GM18868 (cell line): Measurements from ENCODE around the gene KIDINS220.

ENCODE experiments used
- ATAC-seq: cut with Tn5 transposase; IDR thresholded peaks from one replicate; pipeline ENCODE4 v1.9.1; 2021; ENCODE audit warnings: mild to moderate bottlenecking, moderate library complexity; ENCODE audit not compliant: unreplicated experiment

KIDINS220 gene

DNA sequence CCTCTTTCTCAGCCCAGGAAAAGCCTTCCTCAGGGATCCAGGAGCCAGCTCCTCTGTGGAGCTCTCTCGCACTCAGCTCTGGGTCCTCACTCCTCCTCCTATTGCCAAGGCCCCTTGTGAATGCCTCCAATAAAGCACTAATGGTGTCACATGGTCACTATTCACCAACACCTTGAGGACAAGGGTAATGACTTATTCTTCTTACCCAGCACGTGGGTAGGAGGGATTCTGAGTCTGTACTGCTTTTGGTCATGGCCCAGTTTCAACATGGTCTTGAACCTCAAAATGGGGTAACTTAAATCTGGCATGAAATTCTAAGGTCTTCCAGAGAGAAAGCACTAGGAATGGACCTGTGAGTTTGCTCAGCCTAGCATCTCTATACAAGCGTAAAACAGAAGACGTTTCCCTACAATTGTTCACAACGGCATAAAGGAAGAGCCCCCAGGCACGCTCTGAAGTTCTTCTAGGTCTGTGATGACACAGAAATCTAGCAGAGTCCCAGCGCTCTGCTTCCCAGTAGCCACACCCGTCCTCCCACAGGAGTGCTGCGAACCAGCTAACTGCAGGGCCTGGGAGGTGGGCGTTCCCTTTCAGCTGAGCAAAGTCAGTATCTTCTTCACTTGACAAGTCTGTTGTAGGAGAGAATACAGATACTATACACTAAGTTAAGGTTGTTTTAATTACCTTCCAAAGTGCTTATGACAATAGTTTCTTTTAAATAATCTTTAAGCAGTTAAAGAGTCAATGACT, 14.6 kb upstream of the KIDINS220 start:
- ATAC-seq = no peak

DNA sequence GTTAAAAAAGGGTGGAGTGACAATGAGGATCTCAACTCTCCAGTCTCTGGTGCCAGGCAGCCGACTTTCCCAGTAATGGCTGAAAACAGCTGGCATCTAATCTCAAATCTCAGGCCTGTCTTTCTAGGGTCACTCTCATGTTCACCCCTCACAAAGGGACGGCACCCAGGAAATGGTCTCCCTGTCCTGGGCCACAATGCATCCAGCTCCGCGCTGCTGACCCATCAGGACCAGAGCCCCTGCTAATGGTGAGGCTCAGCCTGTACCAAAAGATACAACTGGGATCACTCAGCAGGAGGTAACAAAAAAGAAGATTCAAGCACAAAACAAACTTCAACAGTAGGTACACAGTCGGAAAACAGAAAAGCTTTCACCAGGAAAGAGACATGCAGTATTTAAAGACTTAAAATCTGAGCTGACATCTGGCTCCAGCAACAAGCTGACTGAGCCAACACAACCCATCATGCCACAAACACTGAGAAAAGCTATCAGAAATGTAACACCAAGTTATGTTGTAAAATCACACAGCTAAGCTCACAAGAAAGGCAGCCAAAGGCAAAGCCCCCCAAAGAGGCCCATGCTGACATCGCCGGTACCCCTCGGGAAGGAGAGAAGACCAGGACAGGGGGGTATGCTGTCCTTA, 13.6 kb upstream of the KIDINS220 start:
- ATAC-seq = no peak

DNA sequence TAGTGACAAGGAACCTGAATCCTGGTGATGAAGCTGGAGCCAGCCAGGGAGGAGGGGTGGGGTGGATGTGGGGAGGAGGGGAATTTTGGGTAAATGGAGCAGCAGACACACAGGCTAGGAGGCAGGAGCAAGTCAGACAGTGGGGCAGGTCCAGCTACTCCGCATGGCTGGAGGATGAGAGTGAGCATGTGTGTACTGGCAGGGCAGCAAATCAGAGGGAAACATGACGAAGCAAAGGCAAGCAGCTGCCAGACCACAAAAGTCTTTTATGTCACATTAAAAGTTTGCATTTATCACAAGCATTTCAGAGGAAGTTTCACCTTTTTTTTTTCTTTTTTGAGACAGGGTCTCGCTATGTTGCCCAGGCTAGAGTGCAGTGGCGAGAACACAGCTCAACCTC, 11.9 kb upstream of the KIDINS220 start:
- ATAC-seq = no peak

DNA sequence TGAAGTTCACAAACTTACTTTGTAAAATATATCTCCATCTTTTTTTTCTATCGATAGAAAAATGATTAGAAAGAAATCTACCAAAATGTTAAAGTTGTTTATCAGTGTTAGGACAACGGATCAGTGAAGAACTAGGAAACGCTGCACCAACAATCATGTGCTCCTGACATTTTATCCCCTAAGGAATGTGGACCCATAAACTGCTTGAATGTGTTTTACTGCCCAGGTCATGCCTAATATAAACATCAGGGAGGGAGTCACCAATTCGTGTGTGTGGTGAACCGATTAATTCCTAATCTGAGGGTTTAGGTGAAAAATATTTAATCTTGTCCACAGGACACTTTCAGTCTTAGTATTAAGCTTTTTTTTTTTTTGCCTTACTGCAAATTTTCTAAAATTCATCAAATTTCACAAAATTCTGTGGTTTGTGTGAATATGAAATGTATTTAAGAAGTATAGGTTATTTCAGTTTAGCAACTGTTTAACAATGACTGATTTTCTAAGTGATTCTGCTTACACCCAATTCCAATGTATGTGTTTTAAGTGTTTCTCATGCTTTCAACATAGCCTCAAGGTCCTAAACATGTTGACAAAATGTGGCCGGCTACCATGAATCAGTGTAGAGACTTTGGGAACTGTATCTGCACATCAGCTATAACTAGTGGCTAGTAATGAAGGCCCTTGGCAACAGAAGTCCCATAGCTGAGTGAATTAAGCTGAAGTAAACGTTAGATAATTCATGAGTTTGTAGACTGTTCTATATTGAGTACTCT, 11.1 kb upstream of the KIDINS220 start:
- no peak for ATAC-seq

GRCh38 chr2:8847400-8847799, 10.0 kb upstream of the KIDINS220 start:
- ATAC-seq = no peak

- ATAC-seq = no peak
Observed at GRCh38 chr2:8841932-8842331, 4.5 kb upstream of the KIDINS220 start.

GRCh38 chr2:8840475-8841091, 3.2 kb upstream of the KIDINS220 start:
- no peak for ATAC-seq

- ATAC-seq = no peak
Observed at GRCh38 chr2:8839189-8839965, 2.0 kb upstream of the KIDINS220 start.

GRCh38 chr2:8837795-8838140, 355 bp upstream of the KIDINS220 start:
- no peak for ATAC-seq

- ATAC-seq = no peak
Observed at GRCh38 chr2:8835279-8835678, 2.1 kb downstream of the KIDINS220 start.

DNA sequence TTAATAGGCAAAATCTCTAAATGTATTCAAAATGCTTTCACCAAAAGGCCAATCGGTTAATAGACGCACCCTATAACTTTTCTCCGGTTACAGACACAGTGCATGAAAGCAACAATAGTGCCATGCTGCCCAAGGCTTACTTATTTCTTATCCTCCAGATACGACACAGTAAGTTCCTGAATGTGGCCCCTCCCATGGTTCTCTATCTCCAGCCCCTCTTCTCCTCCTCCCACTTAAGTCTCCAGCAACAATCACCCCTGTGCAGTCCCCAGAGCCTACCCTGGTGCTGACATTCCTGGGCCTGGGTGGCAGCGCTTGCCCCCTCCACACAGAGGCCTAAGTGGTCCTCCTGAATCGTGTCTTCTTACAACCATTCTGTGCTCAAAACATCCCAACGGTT, 3.6 kb downstream of the KIDINS220 start:
- no peak for ATAC-seq

DNA sequence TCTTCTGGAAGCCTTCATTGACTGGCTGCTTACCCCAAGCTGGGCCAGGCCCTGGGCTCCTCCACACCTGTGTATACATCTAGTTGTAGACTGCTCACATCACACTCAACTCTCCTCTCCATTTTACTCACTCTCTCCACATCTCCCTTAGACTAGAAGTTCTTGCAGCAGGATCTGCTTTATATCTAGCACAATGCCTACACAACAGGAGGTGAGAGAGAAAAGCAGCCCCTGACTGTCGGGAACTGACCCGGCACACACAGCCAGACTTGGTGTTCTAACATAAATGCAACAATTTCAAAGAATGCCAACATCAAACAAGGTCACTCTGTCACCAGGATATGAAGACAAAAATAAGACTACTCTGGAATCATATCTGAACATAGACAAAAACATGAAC, 5.9 kb downstream of the KIDINS220 start:
- no peak for ATAC-seq

GRCh38 chr2:8827729-8828128, 9.7 kb downstream of the KIDINS220 start:
- ATAC-seq = no peak

GRCh38 chr2:8822218-8822617, 15.2 kb downstream of the KIDINS220 start:
- ATAC-seq = no peak

DNA sequence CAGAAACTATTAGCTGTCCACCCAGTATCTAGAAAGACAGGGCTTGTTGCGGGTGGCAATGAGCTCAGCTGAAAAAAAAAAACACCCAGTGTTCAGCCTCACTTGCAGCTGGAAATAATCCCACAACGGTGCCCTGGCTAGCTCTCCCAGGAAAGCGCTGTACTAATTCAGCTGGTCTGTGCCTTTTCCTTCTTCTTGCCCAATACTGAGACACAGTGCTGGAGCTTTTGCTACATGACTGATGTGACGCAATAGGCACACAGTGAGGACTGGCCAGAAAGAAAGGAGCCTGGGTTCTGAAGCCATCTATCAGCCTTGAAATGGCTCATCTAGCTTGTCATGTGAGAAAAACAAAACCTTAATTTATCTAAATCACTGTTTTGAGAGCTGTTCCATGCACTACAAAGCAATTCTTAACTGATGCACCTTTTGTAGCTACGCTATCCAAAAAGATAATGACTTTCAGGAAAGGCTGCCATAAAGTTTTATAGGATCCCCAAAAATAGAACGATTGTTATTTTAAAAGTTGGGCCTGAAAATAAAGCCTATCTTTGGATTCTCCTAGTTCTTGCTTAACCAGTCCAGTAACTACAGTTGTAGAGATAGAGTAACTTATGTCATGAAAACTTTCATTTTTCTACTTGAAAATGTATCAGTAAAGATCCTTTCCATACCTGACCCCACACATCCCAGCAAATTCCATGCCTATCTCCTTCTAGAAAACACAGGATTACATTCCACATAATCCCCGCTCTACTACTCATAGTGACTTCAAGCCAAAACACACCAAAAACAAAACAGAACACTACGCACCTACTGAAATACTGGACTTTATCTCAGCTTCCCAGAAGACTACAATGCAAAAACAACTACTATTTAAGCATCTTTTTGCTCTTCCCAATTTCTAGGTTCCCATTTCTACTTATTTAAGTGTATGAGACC, 15.9 kb downstream of the KIDINS220 start:
- no peak for ATAC-seq

GRCh38 chr2:8819948-8820347, 17.5 kb downstream of the KIDINS220 start:
- ATAC-seq = no peak

GRCh38 chr2:8819194-8819593, 18.2 kb downstream of the KIDINS220 start:
- ATAC-seq = no peak

DNA sequence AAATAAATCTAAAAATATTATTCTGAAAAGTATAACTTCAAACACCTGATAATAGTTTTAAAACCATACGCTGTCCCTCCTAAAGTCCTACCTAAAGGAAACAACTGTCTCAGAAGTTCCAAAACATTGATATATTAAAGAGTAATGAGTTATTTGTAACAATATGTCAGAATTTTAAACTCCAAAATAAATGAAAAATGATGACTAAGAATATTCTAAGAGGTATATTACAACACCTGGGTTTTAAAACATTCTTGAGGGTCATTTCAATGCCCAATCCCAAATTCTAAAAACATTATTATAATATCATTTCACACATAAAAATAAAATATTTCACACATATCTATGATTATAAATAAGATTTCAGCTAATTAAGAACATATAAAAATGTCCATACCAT, 20.2 kb downstream of the KIDINS220 start:
- ATAC-seq = no peak

DNA sequence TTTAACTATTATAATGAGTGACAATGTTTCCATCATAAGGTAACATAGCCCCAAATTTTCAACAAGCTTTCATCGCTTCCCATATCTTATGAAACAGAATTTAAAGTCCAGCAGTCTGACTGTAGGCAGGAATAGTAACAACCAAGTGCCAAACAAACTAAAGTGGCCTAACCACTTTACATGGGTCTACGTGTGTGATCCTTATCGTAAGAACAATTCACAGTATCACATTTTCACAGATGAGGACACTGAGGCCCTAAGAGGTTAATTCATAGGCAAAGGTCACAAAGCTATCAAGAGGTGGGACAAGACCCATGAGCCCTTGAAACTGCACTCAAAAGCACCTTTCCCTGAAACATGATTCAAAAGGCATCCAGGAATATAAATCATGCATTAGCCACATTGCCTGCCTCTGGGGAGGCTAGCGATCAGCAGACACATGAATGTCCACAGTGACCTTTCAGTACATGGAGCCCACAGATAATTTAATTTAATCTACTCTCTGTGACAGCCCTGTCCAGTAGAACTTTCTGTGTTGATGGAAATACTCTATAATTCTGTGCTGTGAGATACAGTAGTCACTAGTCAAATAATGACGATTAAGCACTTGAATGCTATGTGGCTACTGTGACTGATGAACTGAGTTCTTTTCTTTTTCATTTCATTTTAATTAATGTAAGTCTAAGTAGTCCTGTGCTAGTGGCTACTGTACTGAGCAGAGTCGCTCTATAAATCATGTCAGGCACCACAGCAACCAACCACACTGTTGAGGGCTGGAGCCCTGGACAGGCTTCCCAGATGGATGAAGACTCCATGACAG, 30.3 kb downstream of the KIDINS220 start:
- ATAC-seq = no peak
